NCI-H2081 treated with DMSO at 0.1 percent for 48 hours (cell line): ENCODE data around the gene ABCD2.
"Not testable (repeated sequence)": the region's sequence is repeated elsewhere in the genome, so short reads cannot be mapped to it uniquely, and the experiment has no call there.

ENCODE experiments used
- DNase-seq: peaks from one replicate; lab custom pipeline; 2025; lab: John Stamatoyannopoulos, UW

ABCD2 gene

DNA sequence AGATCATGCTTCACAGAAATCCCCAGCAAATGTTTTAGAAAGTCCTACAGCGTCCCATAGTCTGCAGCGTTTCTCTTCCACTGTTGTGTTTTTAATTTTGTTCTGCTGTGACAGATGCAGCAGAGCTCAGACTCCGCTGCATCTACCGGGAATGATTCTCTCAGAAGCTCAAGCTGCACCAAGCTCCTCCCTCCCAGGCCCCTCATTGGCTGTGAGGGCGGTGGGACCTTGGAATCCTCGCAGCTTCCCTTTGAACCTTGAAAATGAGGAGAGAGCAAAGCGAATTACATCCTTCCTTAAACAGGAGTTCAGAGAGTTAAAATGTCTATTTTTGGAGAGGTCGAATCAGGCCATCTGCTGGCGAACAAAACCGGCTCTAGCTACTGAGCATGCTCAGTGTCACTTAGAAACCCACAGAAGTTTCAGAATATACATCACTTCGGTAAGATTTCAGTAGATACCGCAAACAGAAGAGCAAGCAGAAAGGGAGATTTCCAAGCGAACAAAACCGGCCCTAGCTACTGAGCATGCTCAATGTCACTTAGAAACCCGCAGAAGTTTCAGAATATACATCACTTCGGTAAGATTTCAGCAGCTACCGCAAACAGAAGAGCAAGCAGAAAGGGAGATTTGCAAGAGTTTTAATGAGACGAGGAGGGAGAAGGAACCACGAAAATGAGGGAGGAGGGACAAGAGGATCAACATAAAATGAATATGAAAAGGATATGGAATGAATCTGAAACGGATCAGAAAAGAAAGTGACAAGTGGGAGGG lies at the start of gene ABCD2:
Gene ABCD2 (minus strand): TSS at position 144 of the 774 bp plus-strand sequence. CDS start 188 bp downstream, outside the sequence.
- no peak for DNase-seq

GRCh38 chr12:39660101-39660500 lies 40.5 kb upstream of the ABCD2 start:
- DNase-seq = no peak

DNA sequence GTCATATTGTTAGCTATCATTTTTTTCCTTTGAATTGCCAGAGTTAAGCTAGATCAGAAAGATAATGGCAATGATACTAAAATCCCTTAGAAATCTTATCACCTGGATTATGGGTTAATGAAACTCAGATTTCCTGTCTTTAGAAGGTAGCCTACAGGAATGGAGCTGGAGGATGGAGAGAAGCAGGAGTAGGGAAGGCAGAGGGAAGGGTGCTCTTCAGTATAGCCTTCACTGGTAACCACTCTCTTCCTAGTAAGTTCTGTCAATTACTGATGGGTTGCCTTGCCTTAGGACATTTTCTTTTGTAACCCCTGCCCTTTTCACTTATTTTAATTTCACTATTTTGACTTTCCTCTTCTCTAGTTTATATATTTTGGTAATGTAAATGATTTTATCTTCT lies 27.8 kb upstream of the ABCD2 start:
- no peak for DNase-seq

- no peak for DNase-seq
Observed at GRCh38 chr12:39646963-39647362, 27.4 kb upstream of the ABCD2 start.

- DNase-seq = no peak
Observed at GRCh38 chr12:39643052-39643451, 23.4 kb upstream of the ABCD2 start.

DNA sequence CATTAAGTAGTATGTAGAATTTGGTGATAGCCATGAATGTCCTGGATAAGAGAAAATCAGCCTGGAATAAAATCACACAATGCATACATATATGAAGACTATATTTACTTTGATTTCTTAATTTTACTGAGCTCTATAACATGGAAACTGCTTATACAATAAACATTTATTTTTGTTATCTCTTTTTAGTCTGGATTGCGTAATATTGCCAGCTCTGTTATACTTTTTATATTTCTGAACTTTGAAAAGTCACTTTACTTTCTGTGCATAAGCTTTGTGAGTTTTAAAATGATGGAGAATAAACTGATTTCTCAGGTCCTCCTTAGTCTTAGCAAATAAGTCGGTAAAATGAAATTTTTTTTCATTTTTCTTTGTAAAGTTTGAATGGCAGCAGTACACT lies 19.2 kb upstream of the ABCD2 start:
- no peak for DNase-seq

GRCh38 chr12:39638178-39638577 lies 18.6 kb upstream of the ABCD2 start:
- no peak for DNase-seq

- DNase-seq = no peak
Observed at GRCh38 chr12:39632670-39633069, 13.1 kb upstream of the ABCD2 start.

GRCh38 chr12:39628836-39629235 lies 9.2 kb upstream of the ABCD2 start:
- DNase-seq = no peak

GRCh38 chr12:39627914-39628313 lies 8.3 kb upstream of the ABCD2 start:
- DNase-seq = no peak

- no peak for DNase-seq
Observed at GRCh38 chr12:39626033-39626814, 6.6 kb upstream of the ABCD2 start.

DNA sequence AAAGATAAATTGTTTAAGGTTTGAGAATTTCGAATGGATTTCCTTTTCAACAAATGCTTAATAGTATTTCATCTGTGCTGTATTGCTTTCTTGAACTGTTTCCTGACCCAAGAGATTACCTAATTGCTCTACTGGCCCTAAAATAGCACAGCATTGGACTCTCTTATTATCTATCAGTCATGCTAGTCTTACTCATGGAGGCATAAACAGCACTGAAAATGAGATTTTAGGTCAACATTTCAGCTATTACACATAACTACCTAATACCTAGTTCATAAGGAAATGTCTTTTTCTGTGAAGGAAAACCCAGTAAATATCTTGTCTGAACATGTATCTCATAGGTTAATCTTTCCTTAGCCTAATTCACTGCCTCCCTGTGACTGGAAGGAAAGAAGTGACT lies 4.3 kb upstream of the ABCD2 start:
- DNase-seq = no peak

GRCh38 chr12:39623160-39623559 lies 3.6 kb upstream of the ABCD2 start:
- not testable (repeated sequence) for DNase-seq

- no peak for DNase-seq
Observed at GRCh38 chr12:39622306-39622705, 2.7 kb upstream of the ABCD2 start.

DNA sequence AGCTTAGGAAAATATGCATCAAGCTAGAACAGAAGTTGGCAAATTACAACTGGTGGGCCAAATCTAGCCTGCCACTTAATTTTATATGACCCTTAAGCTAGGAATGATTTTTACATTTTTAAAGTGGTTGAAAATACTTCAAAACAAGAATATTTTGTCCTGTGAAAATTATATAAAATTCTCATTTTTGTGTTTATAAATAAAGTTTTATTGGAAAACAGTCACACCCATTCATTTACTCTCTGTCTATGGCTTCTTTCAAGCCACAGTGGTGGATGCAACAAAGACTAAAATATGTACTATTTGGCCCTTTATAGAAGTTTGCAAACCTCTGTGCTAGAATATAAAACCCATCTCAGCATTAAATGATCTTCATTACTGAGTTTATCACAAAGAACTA lies 2.1 kb upstream of the ABCD2 start:
- DNase-seq = no peak

GRCh38 chr12:39620659-39621658 lies 1.4 kb upstream of the ABCD2 start:
- DNase-seq = no peak

DNA sequence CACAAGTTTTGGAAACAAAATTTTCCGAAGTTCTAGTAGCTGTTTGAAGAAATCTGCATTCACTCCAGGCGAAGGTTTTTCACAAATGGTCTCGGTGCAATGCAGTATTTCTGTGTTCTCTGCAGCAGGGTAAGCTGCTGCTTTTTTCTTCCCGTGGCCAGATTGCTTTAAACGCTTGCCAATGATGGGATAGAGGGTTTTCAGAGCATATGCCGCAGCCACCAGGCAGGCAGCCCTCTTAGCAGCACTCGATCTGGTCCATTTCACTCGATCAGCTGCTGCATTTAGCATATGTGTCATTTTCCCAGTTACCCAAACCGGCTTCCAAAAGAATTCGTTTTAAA lies 315 bp downstream of the ABCD2 start:
- DNase-seq = no peak

DNA sequence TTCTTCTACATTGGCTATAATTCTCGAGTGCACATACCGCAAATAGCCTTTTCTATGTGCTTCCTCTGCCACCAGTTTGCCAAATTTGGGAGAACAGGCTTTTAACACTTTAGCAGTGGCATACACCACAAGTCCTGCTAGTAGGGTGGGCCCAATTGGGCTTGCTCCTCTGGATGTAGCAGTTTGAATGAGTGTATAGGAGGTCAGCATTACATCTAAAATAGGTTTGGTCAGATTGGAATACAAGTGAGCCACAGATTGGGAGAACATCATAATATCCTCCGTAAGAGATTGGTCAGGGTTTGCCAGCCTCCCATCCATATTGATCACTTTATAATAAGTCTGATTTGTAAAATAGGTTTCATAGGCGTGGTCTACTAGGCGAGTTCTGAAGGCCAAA lies 902 bp downstream of the ABCD2 start:
- DNase-seq = no peak

- no peak for DNase-seq
Observed at GRCh38 chr12:39617887-39618286, 1.7 kb downstream of the ABCD2 start.

DNA sequence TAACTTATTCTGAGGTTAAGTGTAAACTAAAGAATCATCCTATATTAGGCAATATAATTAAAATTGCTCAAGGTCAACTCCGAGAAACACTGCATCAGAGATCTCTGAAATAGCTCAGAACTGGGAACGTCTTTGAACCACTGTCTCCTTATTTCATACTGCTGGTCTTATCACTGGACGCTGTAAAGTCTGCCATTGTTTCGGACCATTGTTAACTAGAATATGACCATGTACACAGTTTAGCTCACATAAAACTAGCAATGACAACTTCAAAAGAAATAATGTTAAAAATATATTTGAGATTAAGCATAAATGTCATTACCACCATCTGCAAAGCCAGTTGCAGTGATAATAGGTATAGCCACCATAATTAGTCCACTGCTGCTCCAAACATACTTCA lies 2.9 kb downstream of the ABCD2 start:
- DNase-seq = no peak

- DNase-seq = no peak
Observed at GRCh38 chr12:39616251-39616650, 3.4 kb downstream of the ABCD2 start.

DNA sequence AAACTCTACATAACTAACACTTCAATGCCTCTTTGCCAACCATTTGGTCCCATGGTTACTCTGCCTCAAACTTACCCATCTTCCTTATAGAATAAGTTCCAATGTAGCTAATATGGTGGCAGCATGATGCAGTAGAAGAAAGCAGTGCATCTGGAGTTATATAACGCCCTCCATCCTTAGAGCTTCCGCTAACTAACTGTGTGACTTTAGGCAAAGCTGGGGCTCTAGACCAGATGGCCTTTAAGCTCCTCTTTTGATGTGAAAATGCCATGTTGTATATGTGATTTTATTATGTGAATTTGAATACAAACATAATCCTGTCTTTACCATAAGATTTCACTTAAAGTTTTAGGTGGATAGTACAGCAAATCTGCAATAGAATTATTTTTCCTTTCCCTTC lies 6.1 kb downstream of the ABCD2 start:
- DNase-seq = no peak
